Glomerular endothelial cell (primary cell): ENCODE results near the gene HFE. TPM values are rescaled to one million over a fixed set of nuclear protein-coding genes. Genes with fewer than 3 reads are reported as not detected.
"Not testable (repeated sequence)": the region's sequence is repeated elsewhere in the genome, so short reads cannot be mapped to it uniquely, and the experiment has no call there.

ENCODE experiments used
- DNase-seq: peaks from one replicate; pipeline ENCODE4 v3.0.0-alpha.2; 2011; ENCODE audit warnings: low read depth, low spot score; ENCODE audit errors: extremely low read depth
- total RNA-seq: library from RNA; depleted of rRNA; stranded (reverse); fragments of >200 nt; gene quantifications from 2 replicates; pipeline ENCODE4 v1.2.3, GENCODE V29; 2015

Gene HFE
- total RNA-seq, 1 donor from 2014 or later, result 3.4 TPM

DNA sequence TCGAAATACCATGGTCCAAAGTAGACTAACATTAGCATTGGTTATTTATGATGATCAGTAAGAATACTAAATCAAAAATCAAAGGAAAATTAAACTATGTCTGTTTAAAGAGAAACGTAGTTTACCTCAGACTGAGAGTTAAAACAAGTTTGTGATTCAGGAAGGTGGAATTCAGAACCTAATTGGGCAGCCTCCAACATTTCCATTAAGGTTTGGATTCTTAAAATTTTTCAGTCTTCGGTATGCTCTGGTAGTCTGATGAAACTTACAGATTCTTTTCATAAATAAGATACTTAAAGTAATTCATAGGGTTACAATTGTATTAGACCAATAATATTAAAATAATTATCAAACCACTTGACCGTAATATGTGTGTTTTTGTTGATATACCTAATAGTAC is 18.6 kb downstream of the HFE start:
- no peak for DNase-seq

- no peak for DNase-seq
Observed at GRCh38 chr6:26107935-26108334, 20.7 kb downstream of the HFE start.

DNA sequence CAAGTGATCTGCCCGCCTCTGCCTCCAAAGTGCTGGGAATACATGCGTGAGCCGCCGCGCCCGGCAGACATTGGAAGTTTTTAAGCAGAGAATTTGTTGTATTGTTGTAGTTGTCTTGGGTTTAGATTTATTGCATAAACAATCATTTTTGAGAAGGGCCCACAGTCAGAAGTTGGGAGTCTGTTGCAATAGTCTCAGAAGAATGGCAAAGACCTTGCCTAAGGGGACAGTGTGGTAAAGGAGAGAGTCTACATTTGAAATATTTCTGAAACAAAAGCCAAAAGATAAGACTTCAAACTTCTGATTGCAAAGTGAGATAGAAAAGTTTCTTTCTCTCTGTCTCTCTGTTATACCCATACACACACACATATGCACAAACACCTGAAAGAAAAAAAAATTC is 22.5 kb downstream of the HFE start:
- no peak for DNase-seq

DNA sequence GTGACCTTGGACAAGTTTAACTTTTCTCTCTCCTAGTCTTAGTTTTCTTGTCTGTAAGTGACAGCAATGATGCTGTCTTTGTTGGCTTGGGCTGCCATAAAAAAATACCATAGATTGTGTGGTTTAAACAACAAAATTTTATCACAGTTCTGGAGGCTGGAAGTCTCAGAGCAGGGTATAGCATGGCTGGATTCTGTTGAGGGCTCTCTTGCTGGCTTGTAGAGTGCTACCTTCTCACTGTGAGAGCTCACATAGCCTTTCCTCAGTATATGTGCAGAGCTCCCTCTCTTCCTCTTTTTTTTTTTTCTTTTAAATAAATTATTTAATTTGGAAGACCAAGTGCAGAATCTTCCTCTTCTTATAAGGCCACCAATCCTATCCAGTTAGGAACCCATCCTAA is 26.3 kb downstream of the HFE start:
- no peak for DNase-seq

DNA sequence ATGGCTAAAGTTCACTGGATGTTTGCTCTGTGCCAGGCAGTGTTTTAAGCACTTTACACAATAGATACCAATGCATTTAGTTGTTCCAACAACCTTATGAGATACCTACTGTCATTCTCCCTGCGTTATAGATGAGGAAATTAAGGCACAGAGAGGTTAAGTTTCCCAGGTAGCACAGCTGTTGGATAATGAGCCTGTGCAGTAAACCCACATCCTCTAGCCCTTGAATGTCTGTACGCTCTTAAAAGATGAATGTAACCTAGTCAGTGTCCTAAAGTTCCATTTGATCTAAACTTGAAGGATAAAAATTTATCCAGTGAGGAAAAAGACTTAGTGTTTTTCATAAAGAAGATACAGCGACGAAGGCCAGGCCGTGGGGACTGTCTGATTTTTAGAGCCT is 28.0 kb downstream of the HFE start:
- no peak for DNase-seq

- DNase-seq, result no peak
Observed at GRCh38 chr6:26116267-26116666, 29.0 kb downstream of the HFE start.

- DNase-seq, result no peak
Observed at GRCh38 chr6:26118999-26119398, 31.8 kb downstream of the HFE start.

GRCh38 chr6:26120115-26120514 is 32.9 kb downstream of the HFE start:
- DNase-seq, result not testable (repeated sequence)

DNA sequence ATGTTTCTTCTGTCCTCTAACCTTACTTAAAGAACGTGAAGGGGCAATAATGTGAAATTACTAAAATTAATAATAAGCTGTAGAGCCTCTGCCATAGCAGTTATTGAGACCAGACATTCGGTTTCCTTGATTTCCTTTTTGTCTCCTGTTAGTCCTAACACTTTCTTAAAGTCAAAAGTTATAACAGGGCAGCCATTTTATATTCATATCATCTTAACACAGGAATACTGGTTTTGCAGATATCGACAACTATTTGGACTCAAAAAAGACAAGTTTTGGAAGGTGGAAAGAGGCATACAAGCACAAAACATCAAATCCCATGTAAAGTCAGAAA is 33.5 kb downstream of the HFE start:
- DNase-seq, result no peak

- no peak for DNase-seq
Observed at GRCh38 chr6:26121141-26122004, 34.1 kb downstream of the HFE start.

GRCh38 chr6:26122005-26122388 is 34.8 kb downstream of the HFE start:
- DNase-seq, result no peak

DNA sequence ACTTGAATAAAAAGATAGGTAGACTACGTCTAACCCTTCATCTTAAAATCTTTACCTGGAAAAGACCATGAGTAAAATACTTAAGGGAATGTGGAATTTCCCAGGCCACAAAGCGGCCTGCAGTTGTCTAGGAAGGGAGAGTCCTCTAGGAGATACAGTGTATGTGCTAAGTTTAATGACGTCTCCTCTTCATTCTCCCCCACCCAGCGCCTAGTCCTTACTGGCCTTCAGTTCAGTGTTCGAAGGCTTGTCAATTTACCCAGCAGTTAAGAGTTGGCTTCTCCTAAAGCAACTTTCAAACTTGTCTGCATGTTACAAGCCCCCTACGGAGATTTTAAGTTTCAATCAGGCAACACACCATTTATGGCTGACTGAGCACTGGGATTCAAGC is 35.2 kb downstream of the HFE start:
- no peak for DNase-seq

- peak; percentile 94 for DNase-seq
Observed at GRCh38 chr6:26122793-26123674, 35.8 kb downstream of the HFE start.

DNA sequence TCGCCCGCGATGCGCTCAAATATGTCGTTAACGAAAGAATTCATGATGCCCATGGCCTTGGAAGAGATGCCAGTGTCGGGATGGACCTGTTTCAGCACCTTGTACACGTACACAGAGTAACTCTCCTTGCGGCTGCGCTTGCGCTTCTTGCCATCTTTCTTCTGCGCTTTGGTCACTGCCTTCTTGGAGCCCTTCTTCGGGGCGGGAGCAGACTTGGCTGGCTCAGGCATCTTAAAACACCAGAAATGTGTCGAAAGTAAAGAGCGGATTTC is 36.4 kb downstream of the HFE start:
- DNase-seq, result no peak

DNA sequence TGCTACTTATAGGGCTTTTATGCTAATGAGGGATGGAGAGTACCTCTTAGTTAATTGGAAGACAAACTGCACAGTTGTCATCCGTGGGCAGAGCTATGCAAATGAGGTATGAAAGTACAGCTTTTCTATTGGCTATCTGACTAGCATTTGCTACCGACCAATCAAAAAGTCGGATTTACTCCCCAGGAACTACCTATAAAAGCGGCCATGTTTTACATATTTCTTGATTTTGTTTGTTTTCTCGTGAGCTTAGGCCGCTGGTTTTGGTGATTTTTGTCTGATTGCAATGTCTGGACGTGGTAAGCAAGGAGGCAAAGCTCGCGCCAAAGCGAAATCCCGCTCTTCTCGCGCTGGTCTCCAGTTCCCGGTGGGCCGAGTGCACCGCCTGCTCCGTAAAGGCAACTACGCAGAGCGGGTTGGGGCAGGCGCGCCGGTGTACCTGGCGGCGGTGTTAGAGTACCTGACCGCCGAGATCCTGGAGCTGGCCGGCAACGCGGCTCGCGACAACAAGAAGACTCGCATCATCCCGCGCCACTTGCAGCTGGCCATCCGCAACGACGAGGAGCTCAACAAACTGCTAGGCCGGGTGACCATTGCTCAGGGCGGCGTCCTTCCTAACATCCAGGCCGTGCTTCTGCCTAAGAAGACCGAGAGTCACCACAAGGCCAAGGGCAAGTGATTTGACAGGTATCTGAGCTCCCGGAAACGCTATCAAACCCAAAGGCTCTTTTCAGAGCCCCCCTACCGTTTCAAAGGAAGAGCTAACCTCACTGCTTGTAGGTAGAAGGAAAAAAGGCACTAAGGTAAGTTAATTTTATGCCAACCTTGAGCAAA is 36.9 kb downstream of the HFE start:
- DNase-seq, result peak; percentile 99

DNA sequence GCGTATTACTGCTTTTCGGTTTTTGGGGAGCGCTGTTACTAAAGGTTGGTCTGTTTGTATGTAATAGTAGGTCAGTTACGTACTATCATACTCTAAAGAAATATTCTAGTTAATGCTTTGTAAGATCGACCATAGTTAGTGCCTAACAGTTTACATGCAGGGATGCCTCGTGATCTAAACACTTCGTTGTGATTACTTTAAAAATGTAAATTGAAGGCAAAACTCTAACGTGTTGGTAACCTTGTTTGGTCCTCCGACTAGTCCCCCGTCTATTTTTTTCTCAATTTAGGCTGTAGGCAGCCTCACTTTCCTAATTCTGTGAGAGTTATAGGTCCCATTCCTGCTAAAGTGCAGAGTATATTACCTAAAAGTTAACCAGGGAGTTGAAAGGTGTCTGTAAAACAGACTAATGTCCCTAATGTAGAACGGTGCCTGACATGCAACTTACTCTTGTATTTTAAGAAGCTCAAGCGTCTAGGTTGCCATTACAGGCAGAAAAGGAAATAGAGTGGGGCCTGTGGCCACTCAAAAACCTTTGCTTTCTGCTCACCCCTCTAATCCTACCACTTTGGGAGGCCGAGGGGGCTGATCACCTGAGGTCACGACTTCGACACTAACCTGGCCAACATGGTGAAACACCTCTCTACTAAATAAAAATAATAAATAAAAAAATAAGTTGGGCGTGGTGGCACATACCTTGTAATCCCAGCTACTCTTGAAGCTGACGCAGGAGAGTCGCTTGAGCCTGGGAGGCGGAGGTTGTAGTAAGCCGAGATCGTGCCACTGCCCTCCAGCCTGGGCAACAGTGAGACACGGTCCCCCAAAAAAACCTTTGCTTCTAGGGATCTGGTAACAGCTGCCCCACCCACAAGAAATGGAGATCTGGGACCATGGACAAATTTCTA is 37.8 kb downstream of the HFE start:
- no peak for DNase-seq

DNA sequence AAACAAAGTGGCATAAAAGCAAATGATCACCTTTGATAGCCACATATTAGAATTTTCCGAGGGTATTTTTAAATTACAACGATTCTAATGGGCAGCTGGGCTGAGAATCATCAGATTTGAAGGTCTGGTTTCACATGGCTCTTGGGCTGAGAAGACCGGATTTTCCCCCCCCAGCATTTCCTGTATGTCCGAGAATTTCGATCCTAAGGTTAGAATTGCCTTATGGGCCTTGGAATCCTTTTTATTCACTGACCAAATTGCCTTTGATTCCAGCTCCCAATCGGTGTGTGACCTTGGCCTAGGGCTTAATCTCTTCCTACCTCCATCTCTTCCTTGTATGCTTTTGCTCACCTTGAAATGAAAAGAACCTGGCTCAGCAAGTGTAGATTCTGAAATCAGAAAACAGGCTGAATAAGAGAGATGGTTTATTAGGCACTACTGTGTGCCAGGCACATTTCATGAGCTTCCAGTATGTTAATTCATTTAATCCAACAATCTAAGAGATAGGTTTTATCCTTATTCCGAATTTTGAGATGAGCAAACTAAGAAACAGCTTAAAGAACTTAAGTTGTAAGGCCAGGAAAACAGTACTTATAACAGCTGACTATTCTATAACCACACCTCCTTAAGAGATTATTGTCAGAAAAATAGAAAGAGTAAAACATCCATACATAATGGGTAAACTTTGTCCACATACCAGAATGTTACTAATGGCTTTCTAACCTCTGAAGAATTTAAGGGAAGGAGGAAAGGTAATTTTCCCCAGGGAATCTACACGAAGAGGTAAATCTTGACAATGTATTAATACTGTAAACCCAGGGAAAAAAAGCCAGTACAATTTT is 39.4 kb downstream of the HFE start:
- no peak for DNase-seq

DNA sequence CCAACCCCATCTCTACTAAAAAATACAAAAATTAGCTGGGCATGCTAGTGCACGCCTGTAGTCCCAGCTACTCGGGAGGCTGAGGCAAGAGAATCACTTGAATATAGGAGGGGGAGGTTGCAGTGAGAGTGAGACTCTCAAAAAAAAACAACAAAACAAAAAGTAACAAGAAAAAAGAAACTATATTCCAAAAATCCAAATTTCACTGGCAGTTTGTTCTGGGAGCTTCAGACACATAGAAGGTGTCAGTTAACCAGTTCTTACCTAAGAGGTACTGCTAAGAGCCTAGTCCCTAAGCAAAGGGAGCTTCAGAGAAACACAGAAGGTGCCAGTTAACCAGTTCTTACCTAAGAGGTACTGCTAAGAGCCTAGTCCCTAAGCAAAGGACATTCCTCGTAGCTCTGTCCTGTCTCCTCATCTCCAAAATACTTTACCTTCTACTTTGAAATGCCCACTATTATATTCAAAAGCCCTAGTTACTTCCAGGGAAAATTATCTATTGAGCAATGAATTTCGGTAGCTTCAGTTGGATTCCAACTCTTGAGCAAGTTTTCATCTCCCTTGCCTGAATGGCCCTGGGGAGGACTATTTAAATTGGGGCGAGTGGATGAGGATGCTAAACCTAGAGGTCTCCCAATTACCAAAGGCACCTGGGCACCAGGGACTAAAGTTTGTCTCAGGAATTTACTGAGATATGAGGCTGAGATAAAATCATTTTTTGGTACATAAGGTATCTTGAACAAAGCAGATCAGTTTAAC is 41.0 kb downstream of the HFE start:
- DNase-seq, result no peak

GRCh38 chr6:26129656-26130055 is 42.4 kb downstream of the HFE start:
- no peak for DNase-seq
